Measurements from ENCODE around the gene TBC1D22B.

TBC1D22B gene

GRCh38 chr6:37369321-37370201 is 112.0 kb downstream of the TBC1D22B start:
- H3K4ac ChIP-seq (ENCODE audit: low read depth, low read length) = no peak overlapping the region
- H3K4me2 ChIP-seq (ENCODE audit: low read length) = no peak overlapping the region
- H3K27me3 ChIP-seq (ENCODE audit: insufficient read depth, low read length) = no peaks in the 10 kb centered on the region
- H2AFZ ChIP-seq (ENCODE audit: insufficient read depth, low read length, poor library complexity) = no peak overlapping the region
- H2BK12ac ChIP-seq (ENCODE audit: low read length) = no peak overlapping the region
- no peaks in the 10 kb centered on the region for H3K9me3 ChIP-seq (ENCODE audit: insufficient read depth, low read depth, low read length)
- no peak overlapping the region for H4K91ac ChIP-seq (ENCODE audit: low read depth, low read length)
- H2BK5ac ChIP-seq (ENCODE audit: low read depth, low read length, poor library complexity) = no peak overlapping the region
- H3K27ac ChIP-seq (ENCODE audit: low read depth, low read length) = no peak overlapping the region
- H2AK5ac ChIP-seq (ENCODE audit: low read length) = no peak overlapping the region
- no peaks in the 10 kb centered on the region for H3K79me2 ChIP-seq (ENCODE audit: control insufficient read depth, insufficient read depth, low read length, poor library complexity)
- no peak overlapping the region for H3K18ac ChIP-seq (ENCODE audit: low read length)
- H3K23ac ChIP-seq (ENCODE audit: low read length) = no peak overlapping the region
- no peak overlapping the region for H3K9ac ChIP-seq (ENCODE audit: low read length)
- H3K79me1 ChIP-seq (ENCODE audit: low read length) = no peaks in the 10 kb centered on the region
- WGBS (ENCODE audit: extremely low coverage, insufficient coverage, insufficient read length) = no CpG with 5 or more reads among the region's 1 CpG
- no peak for DNase-seq
- no peak overlapping the region for H2BK120ac ChIP-seq (ENCODE audit: insufficient read depth, low read length, poor library complexity)
- H3K36me3 ChIP-seq (ENCODE audit: control insufficient read depth in 1 of 2, insufficient read depth in 2 of 2, low read length in 2 of 2) = peaks cover 3 to 13% of the 10 kb centered on the region in 2 experiments
- no peak overlapping the region for H4K12ac ChIP-seq (ENCODE audit: low read depth, low read length)
- H3K14ac ChIP-seq (ENCODE audit: low read length) = no peak overlapping the region
- no peak overlapping the region for H4K8ac ChIP-seq (ENCODE audit: low read depth, low read length)
- no peaks in the 10 kb centered on the region for H3K4me1 ChIP-seq (ENCODE audit: control insufficient read depth in 1 of 2, insufficient read depth in 2 of 2, low read length in 2 of 2)
- no peak overlapping the region for H3K4me3 ChIP-seq (ENCODE audit: low read depth, low read length)

- no peak overlapping the region for H3K27ac ChIP-seq (ENCODE audit: low read depth, low read length)
- H3K4me1 ChIP-seq (ENCODE audit: control insufficient read depth in 1 of 2, insufficient read depth in 2 of 2, low read length in 2 of 2) = no peaks in the 10 kb centered on the region
- H3K9me3 ChIP-seq (ENCODE audit: insufficient read depth, low read depth, low read length) = no peaks in the 10 kb centered on the region
- H4K91ac ChIP-seq (ENCODE audit: low read depth, low read length) = no peak overlapping the region
- no peaks in the 10 kb centered on the region for H3K27me3 ChIP-seq (ENCODE audit: insufficient read depth, low read length)
- H3K23ac ChIP-seq (ENCODE audit: low read length) = no peak overlapping the region
- no peak overlapping the region for H4K12ac ChIP-seq (ENCODE audit: low read depth, low read length)
- H3K4ac ChIP-seq (ENCODE audit: low read depth, low read length) = no peak overlapping the region
- H3K4me3 ChIP-seq (ENCODE audit: low read depth, low read length) = no peak overlapping the region
- DNase-seq = no peak
- no peak overlapping the region for H3K14ac ChIP-seq (ENCODE audit: low read length)
- H2BK120ac ChIP-seq (ENCODE audit: insufficient read depth, low read length, poor library complexity) = no peak overlapping the region
- H2AFZ ChIP-seq (ENCODE audit: insufficient read depth, low read length, poor library complexity) = no peak overlapping the region
- no peaks in the 10 kb centered on the region for H3K79me1 ChIP-seq (ENCODE audit: low read length)
- no CpG with 5 or more reads among the region's 4 CpGs for WGBS (ENCODE audit: extremely low coverage, insufficient coverage, insufficient read length)
- H4K8ac ChIP-seq (ENCODE audit: low read depth, low read length) = no peak overlapping the region
- H2BK5ac ChIP-seq (ENCODE audit: low read depth, low read length, poor library complexity) = no peak overlapping the region
- peaks cover 3 to 13% of the 10 kb centered on the region in 2 experiments for H3K36me3 ChIP-seq (ENCODE audit: control insufficient read depth in 1 of 2, insufficient read depth in 2 of 2, low read length in 2 of 2)
- no peaks in the 10 kb centered on the region for H3K79me2 ChIP-seq (ENCODE audit: control insufficient read depth, insufficient read depth, low read length, poor library complexity)
- no peak overlapping the region for H2AK5ac ChIP-seq (ENCODE audit: low read length)
- no peak overlapping the region for H3K18ac ChIP-seq (ENCODE audit: low read length)
- no peak overlapping the region for H2BK12ac ChIP-seq (ENCODE audit: low read length)
- no peak overlapping the region for H3K9ac ChIP-seq (ENCODE audit: low read length)
- H3K4me2 ChIP-seq (ENCODE audit: low read length) = no peak overlapping the region
Measured at GRCh38 chr6:37371154-37372083, 113.8 kb downstream of the TBC1D22B start.

GRCh38 chr6:37372116-37372515 is 114.5 kb downstream of the TBC1D22B start:
- Histone ChIP-seq H3K4me3 (ENCODE audit: low read depth, low read length) (no peak overlapping the region), H2AK5ac (ENCODE audit: low read length) (no peak overlapping the region), H3K4ac (ENCODE audit: low read depth, low read length) (no peak overlapping the region), H3K4me2 (ENCODE audit: low read length) (no peak overlapping the region), H3K18ac (ENCODE audit: low read length) (no peak overlapping the region), H4K91ac (ENCODE audit: low read depth, low read length) (no peak overlapping the region), H4K8ac (ENCODE audit: low read depth, low read length) (no peak overlapping the region), H3K4me1 (ENCODE audit: control insufficient read depth in 1 of 2, insufficient read depth in 2 of 2, low read length in 2 of 2) (no peaks in the 10 kb centered on the region), H3K27ac (ENCODE audit: low read depth, low read length) (no peak overlapping the region), H3K79me1 (ENCODE audit: low read length) (no peaks in the 10 kb centered on the region), H3K27me3 (ENCODE audit: insufficient read depth, low read length) (no peaks in the 10 kb centered on the region), H3K14ac (ENCODE audit: low read length) (no peak overlapping the region), H4K12ac (ENCODE audit: low read depth, low read length) (no peak overlapping the region), H3K79me2 (ENCODE audit: control insufficient read depth, insufficient read depth, low read length, poor library complexity) (no peaks in the 10 kb centered on the region), H3K36me3 (ENCODE audit: control insufficient read depth in 1 of 2, insufficient read depth in 2 of 2, low read length in 2 of 2) (peaks cover 4 to 15% of the 10 kb centered on the region in 2 experiments), H2BK12ac (ENCODE audit: low read length) (no peak overlapping the region), H2BK120ac (ENCODE audit: insufficient read depth, low read length, poor library complexity) (no peak overlapping the region), H3K23ac (ENCODE audit: low read length) (no peak overlapping the region), H3K9me3 (ENCODE audit: insufficient read depth, low read depth, low read length) (no peaks in the 10 kb centered on the region), H2AFZ (ENCODE audit: insufficient read depth, low read length, poor library complexity) (no peak overlapping the region), H2BK5ac (ENCODE audit: low read depth, low read length, poor library complexity) (no peak overlapping the region), H3K9ac (ENCODE audit: low read length) (no peak overlapping the region)
- WGBS (ENCODE audit: extremely low coverage, insufficient coverage, insufficient read length) = no CpG with 5 or more reads among the region's 1 CpG
- DNase-seq = peak in 1 of 2 donors; percentile 55

- Histone ChIP-seq H3K4me3 (ENCODE audit: low read depth, low read length) (no peak overlapping the region), H3K9me3 (ENCODE audit: insufficient read depth, low read depth, low read length) (no peaks in the 10 kb centered on the region), H2AK5ac (ENCODE audit: low read length) (no peak overlapping the region), H2BK5ac (ENCODE audit: low read depth, low read length, poor library complexity) (no peak overlapping the region), H3K14ac (ENCODE audit: low read length) (no peak overlapping the region), H3K9ac (ENCODE audit: low read length) (no peak overlapping the region), H4K91ac (ENCODE audit: low read depth, low read length) (no peak overlapping the region), H4K8ac (ENCODE audit: low read depth, low read length) (no peak overlapping the region), H2AFZ (ENCODE audit: insufficient read depth, low read length, poor library complexity) (no peak overlapping the region), H2BK120ac (ENCODE audit: insufficient read depth, low read length, poor library complexity) (no peak overlapping the region), H3K18ac (ENCODE audit: low read length) (no peak overlapping the region), H3K36me3 (ENCODE audit: control insufficient read depth in 1 of 2, insufficient read depth in 2 of 2, low read length in 2 of 2) (peaks cover 10 to 13% of the 10 kb centered on the region in 2 experiments), H3K4ac (ENCODE audit: low read depth, low read length) (no peak overlapping the region), H4K12ac (ENCODE audit: low read depth, low read length) (no peak overlapping the region), H3K23ac (ENCODE audit: low read length) (no peak overlapping the region), H2BK12ac (ENCODE audit: low read length) (no peak overlapping the region), H3K79me2 (ENCODE audit: control insufficient read depth, insufficient read depth, low read length, poor library complexity) (no peaks in the 10 kb centered on the region), H3K79me1 (ENCODE audit: low read length) (no peaks in the 10 kb centered on the region), H3K4me2 (ENCODE audit: low read length) (no peak overlapping the region), H3K27me3 (ENCODE audit: insufficient read depth, low read length) (no peaks in the 10 kb centered on the region), H3K4me1 (ENCODE audit: control insufficient read depth in 1 of 2, insufficient read depth in 2 of 2, low read length in 2 of 2) (no peaks in the 10 kb centered on the region), H3K27ac (ENCODE audit: low read depth, low read length) (no peak overlapping the region)
- no peak for DNase-seq
- WGBS (ENCODE audit: extremely low coverage, insufficient coverage, insufficient read length) = no CpG with 5 or more reads among the region's 1 CpG
Measured at GRCh38 chr6:37373822-37374471, 116.4 kb downstream of the TBC1D22B start.

Data from trophoblast cell (in vitro differentiated cells and primary cell).